OCI-LY1 (cell line): ENCODE results near the gene MMRN1.

Source experiments
- CTCF ChIP-seq: fragments of 200-600 bp; sonication (generic), shearing (Covaris generic); IDR thresholded peaks from 2 replicates; pipeline ENCODE4 v1.5.1; 2017; ENCODE audit warnings: mild to moderate bottlenecking, antibody characterized with exemption, low read length, moderate library complexity, mixed read lengths
- EZH2 ChIP-seq: fragments of 200-600 bp; sonication (generic), shearing (Covaris generic); IDR thresholded peaks from 2 replicates; pipeline ENCODE4 v1.8.0; 2017; ENCODE audit warnings: borderline replicate concordance, mixed run types, mild to moderate bottlenecking, antibody characterized with exemption, low read length, moderate library complexity, mixed read lengths

GRCh38 chr4:89995006-89995405 is 100.4 kb downstream of the MMRN1 start:
- TF ChIP-seq CTCF (no peak), EZH2 (no peak)
